ENCODE results near the gene TRIO. TPM values are rescaled to one million over a fixed set of nuclear protein-coding genes. Genes with fewer than 3 reads are reported as not detected.

TRIO gene
- total RNA-seq, 1 donor from 2014 or later: 163 TPM

GRCh38 chr5:14321936-14322335, 178.8 kb downstream of the TRIO start:
- H3K9me3 Mint-ChIP-seq (ENCODE audit: low read depth): peaks cover 11% of the 10 kb centered on the region
- DNase-seq (ENCODE audit: low spot score, unreplicated experiment): no peak
- peaks cover 9% of the 10 kb centered on the region for H3K4me1 Mint-ChIP-seq (ENCODE audit: low read depth)
- no peak overlapping the region for H3K27ac Mint-ChIP-seq
- H3K36me3 Mint-ChIP-seq (ENCODE audit: insufficient read depth): peaks cover 37% of the 10 kb centered on the region
- no peak overlapping the region for H3K4me3 Mint-ChIP-seq (ENCODE audit: low read depth)
- no peak for TF ChIP-seq CTCF (IDR thresholded peaks at IDR 0.05; ENCODE audit: unreplicated experiment)
- no peaks in the 10 kb centered on the region for H3K27me3 Mint-ChIP-seq

- Mint-ChIP-seq H3K4me1 (ENCODE audit: low read depth) (peaks cover 9% of the 10 kb centered on the region), H3K36me3 (ENCODE audit: insufficient read depth) (peaks cover 37% of the 10 kb centered on the region), H3K4me3 (ENCODE audit: low read depth) (no peak overlapping the region), H3K27ac (no peak overlapping the region), H3K9me3 (ENCODE audit: low read depth) (peaks cover 11% of the 10 kb centered on the region), H3K27me3 (no peaks in the 10 kb centered on the region)
- TF ChIP-seq CTCF (IDR thresholded peaks at IDR 0.05; ENCODE audit: unreplicated experiment): no peak
- no peak for DNase-seq (ENCODE audit: low spot score, unreplicated experiment)
These were observed 179.5 kb downstream of the TRIO start for GRCh38 chr5:14322437-14323187.

- Mint-ChIP-seq H3K4me3 (ENCODE audit: low read depth) (no peak overlapping the region), H3K27ac (no peak overlapping the region), H3K4me1 (ENCODE audit: low read depth) (peaks cover 9% of the 10 kb centered on the region), H3K9me3 (ENCODE audit: low read depth) (peaks cover 11% of the 10 kb centered on the region), H3K27me3 (no peaks in the 10 kb centered on the region), H3K36me3 (ENCODE audit: insufficient read depth) (peaks cover 38% of the 10 kb centered on the region)
- DNase-seq (ENCODE audit: low spot score, unreplicated experiment): no peak
- no peak for TF ChIP-seq CTCF (IDR thresholded peaks at IDR 0.05; ENCODE audit: unreplicated experiment)
These were observed 180.3 kb downstream of the TRIO start for GRCh38 chr5:14323466-14323865.

- no peak for DNase-seq (ENCODE audit: low spot score, unreplicated experiment)
- H3K27ac Mint-ChIP-seq: peak overlapping the region; percentile 90
- peaks cover 32% of the 10 kb centered on the region for H3K36me3 Mint-ChIP-seq (ENCODE audit: insufficient read depth)
- peaks cover 9% of the 10 kb centered on the region for H3K4me1 Mint-ChIP-seq (ENCODE audit: low read depth)
- H3K9me3 Mint-ChIP-seq (ENCODE audit: low read depth): peaks cover 11% of the 10 kb centered on the region
- TF ChIP-seq CTCF (IDR thresholded peaks at IDR 0.05; ENCODE audit: unreplicated experiment): no peak
- no peaks in the 10 kb centered on the region for H3K27me3 Mint-ChIP-seq
- H3K4me3 Mint-ChIP-seq (ENCODE audit: low read depth): no peak overlapping the region
These were observed 182.2 kb downstream of the TRIO start for GRCh38 chr5:14325369-14325768.

- no peak for DNase-seq (ENCODE audit: low spot score, unreplicated experiment)
- Mint-ChIP-seq H3K36me3 (ENCODE audit: insufficient read depth) (peaks cover 28% of the 10 kb centered on the region), H3K9me3 (ENCODE audit: low read depth) (peaks cover 6% of the 10 kb centered on the region), H3K27ac (peak overlapping the region; percentile 0), H3K27me3 (no peaks in the 10 kb centered on the region), H3K4me1 (ENCODE audit: low read depth) (peaks cover 9% of the 10 kb centered on the region), H3K4me3 (ENCODE audit: low read depth) (no peak overlapping the region)
- TF ChIP-seq CTCF (IDR thresholded peaks at IDR 0.05; ENCODE audit: unreplicated experiment): peak; percentile 52
These were observed 183.1 kb downstream of the TRIO start for GRCh38 chr5:14326035-14326903.

Measured in progenitor cell of endocrine pancreas (in vitro differentiated cells).